Measurements from ENCODE around the gene HNRNPL. TPM values are rescaled to one million over a fixed set of nuclear protein-coding genes. Genes with fewer than 3 reads are reported as not detected.
A peak's percentile ranks its signal among the peaks of the same experiment; 100 is the strongest.

The HNRNPL gene
- total and polyA plus RNA-seq, 8 donors = 252 to 470 (median 429) TPM

- no peak overlapping the region for H3K4me3 ChIP-seq
- intact Hi-C loops (cut with DNase I) = no loop called here
- no peaks in the 10 kb centered on the region for H3K27me3 ChIP-seq
- ATAC-seq = no peak
- H3K4me1 ChIP-seq = no peaks in the 10 kb centered on the region
- H3K36me3 ChIP-seq = peaks cover 0 to 8% of the 10 kb centered on the region in 2 donors
- no peak for DNase-seq
- no peak overlapping the region for H3K27ac ChIP-seq
- TF ChIP-seq CTCF (IDR thresholded peaks at IDR 0.05) = no peak
- H3K9me3 ChIP-seq = no peaks in the 10 kb centered on the region
These were observed 43.4 kb downstream of the HNRNPL start for GRCh38 chr19:38806371-38806770.

GRCh38 chr19:38805180-38805579 is 44.6 kb downstream of the HNRNPL start:
- intact Hi-C loops (cut with DNase I) = no loop called here
- ATAC-seq (no peak), DNase-seq (no peak)
- no peak overlapping the region for H3K4me3 ChIP-seq
- no peaks in the 10 kb centered on the region for H3K27me3 ChIP-seq
- no peak for TF ChIP-seq CTCF (IDR thresholded peaks at IDR 0.05)
- H3K4me1 ChIP-seq = no peaks in the 10 kb centered on the region
- H3K9me3 ChIP-seq = no peaks in the 10 kb centered on the region
- H3K27ac ChIP-seq = peak overlapping the region in 1 of 2 donors; percentile 34
- H3K36me3 ChIP-seq = peaks cover 0 to 8% of the 10 kb centered on the region in 2 donors

GRCh38 chr19:38803543-38803942 is 46.2 kb downstream of the HNRNPL start:
- intact Hi-C loops (cut with DNase I) = no loop called here
- no peak for TF ChIP-seq CTCF (IDR thresholded peaks at IDR 0.05)
- H3K27me3 ChIP-seq = no peaks in the 10 kb centered on the region
- H3K9me3 ChIP-seq = no peaks in the 10 kb centered on the region
- H3K36me3 ChIP-seq = peaks cover 0 to 8% of the 10 kb centered on the region in 2 donors
- ATAC-seq (no peak), DNase-seq (no peak)
- H3K27ac ChIP-seq = no peak overlapping the region
- no peak overlapping the region for H3K4me3 ChIP-seq
- H3K4me1 ChIP-seq = no peaks in the 10 kb centered on the region

GRCh38 chr19:38801359-38802095 is 48.3 kb downstream of the HNRNPL start:
- Histone ChIP-seq H3K36me3 (peaks cover 0 to 8% of the 10 kb centered on the region in 2 donors), H3K9me3 (no peaks in the 10 kb centered on the region), H3K27ac (no peak overlapping the region), H3K4me3 (no peak overlapping the region), H3K4me1 (no peaks in the 10 kb centered on the region), H3K27me3 (no peaks in the 10 kb centered on the region)
- intact Hi-C loops (cut with DNase I) = no loop called here
- DNase-seq (no peak), ATAC-seq (no peak)
- TF ChIP-seq CTCF (IDR thresholded peaks at IDR 0.05) = no peak

GRCh38 chr19:38800577-38801347 is 49.0 kb downstream of the HNRNPL start:
- Histone ChIP-seq H3K36me3 (peaks cover 0 to 8% of the 10 kb centered on the region in 2 donors), H3K9me3 (no peaks in the 10 kb centered on the region), H3K27ac (no peak overlapping the region), H3K4me3 (no peak overlapping the region), H3K27me3 (no peaks in the 10 kb centered on the region), H3K4me1 (no peaks in the 10 kb centered on the region)
- intact Hi-C loops (cut with DNase I) = no loop called here
- ATAC-seq (no peak), DNase-seq (no peak)
- TF ChIP-seq CTCF (IDR thresholded peaks at IDR 0.05) = no peak
